HG03558 (cell line): Measurements from ENCODE around the gene MINAR1.

Source experiments
- ATAC-seq: cut with Tn5 transposase; IDR thresholded peaks from one replicate; pipeline ENCODE4 v1.9.1; 2021; ENCODE audit warnings: moderate number of reproducible peaks; ENCODE audit not compliant: unreplicated experiment; ENCODE audit errors: extremely low read depth

MINAR1 gene

GRCh38 chr15:79432345-79433275, 474 bp downstream of the MINAR1 start:
- no peak for ATAC-seq

- ATAC-seq: no peak
Measured at GRCh38 chr15:79433276-79433990, 1.3 kb downstream of the MINAR1 start.

- no peak for ATAC-seq
Measured at GRCh38 chr15:79434361-79434760, 2.2 kb downstream of the MINAR1 start.

GRCh38 chr15:79436037-79436780, 4.1 kb downstream of the MINAR1 start:
- no peak for ATAC-seq

- ATAC-seq: no peak
Measured at GRCh38 chr15:79437275-79438000, 5.3 kb downstream of the MINAR1 start.

- ATAC-seq: no peak
Measured at GRCh38 chr15:79439236-79439635, 7.1 kb downstream of the MINAR1 start.

- no peak for ATAC-seq
Measured at GRCh38 chr15:79440355-79440908, 8.3 kb downstream of the MINAR1 start.

GRCh38 chr15:79442911-79443310, 10.8 kb downstream of the MINAR1 start:
- ATAC-seq: no peak

GRCh38 chr15:79447060-79447459, 14.9 kb downstream of the MINAR1 start:
- ATAC-seq: no peak

- ATAC-seq: no peak
Measured at GRCh38 chr15:79450648-79451047, 18.5 kb downstream of the MINAR1 start.

- ATAC-seq: no peak
Measured at GRCh38 chr15:79451361-79451999, 19.3 kb downstream of the MINAR1 start.

- ATAC-seq: no peak
Measured at GRCh38 chr15:79452244-79453051, 20.3 kb downstream of the MINAR1 start.

GRCh38 chr15:79453446-79453845, 21.3 kb downstream of the MINAR1 start:
- no peak for ATAC-seq

GRCh38 chr15:79454063-79454462, 21.9 kb downstream of the MINAR1 start:
- no peak for ATAC-seq

- ATAC-seq: no peak
Measured at GRCh38 chr15:79455361-79455760, 23.2 kb downstream of the MINAR1 start.

- no peak for ATAC-seq
Measured at GRCh38 chr15:79455943-79456342, 23.8 kb downstream of the MINAR1 start.

- no peak for ATAC-seq
Measured at GRCh38 chr15:79458491-79458890, 26.4 kb downstream of the MINAR1 start.

- ATAC-seq: no peak
Measured at GRCh38 chr15:79459666-79460065, 27.5 kb downstream of the MINAR1 start.
